ENCODE measurements around the gene DRC3.
"Not testable (repeated sequence)": the region's sequence is repeated elsewhere in the genome, so short reads cannot be mapped to it uniquely, and the experiment has no call there.

The DRC3 gene

GRCh38 chr17:17935321-17936271 is 37.1 kb upstream of the DRC3 start:
- TF ChIP-seq, protein P1, sequence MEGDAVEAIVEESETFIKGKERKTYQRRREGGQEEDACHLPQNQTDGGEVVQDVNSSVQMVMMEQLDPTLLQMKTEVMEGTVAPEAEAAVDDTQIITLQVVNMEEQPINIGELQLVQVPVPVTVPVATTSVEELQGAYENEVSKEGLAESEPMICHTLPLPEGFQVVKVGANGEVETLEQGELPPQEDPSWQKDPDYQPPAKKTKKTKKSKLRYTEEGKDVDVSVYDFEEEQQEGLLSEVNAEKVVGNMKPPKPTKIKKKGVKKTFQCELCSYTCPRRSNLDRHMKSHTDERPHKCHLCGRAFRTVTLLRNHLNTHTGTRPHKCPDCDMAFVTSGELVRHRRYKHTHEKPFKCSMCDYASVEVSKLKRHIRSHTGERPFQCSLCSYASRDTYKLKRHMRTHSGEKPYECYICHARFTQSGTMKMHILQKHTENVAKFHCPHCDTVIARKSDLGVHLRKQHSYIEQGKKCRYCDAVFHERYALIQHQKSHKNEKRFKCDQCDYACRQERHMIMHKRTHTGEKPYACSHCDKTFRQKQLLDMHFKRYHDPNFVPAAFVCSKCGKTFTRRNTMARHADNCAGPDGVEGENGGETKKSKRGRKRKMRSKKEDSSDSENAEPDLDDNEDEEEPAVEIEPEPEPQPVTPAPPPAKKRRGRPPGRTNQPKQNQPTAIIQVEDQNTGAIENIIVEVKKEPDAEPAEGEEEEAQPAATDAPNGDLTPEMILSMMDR (IDR thresholded peaks at IDR 0.05; ENCODE audit: borderline replicate concordance, insufficient read depth, low read depth, low read length) = no peak
- no peak overlapping the region for H3K4me3 ChIP-seq (ENCODE audit: low read depth, low read length)

DNA sequence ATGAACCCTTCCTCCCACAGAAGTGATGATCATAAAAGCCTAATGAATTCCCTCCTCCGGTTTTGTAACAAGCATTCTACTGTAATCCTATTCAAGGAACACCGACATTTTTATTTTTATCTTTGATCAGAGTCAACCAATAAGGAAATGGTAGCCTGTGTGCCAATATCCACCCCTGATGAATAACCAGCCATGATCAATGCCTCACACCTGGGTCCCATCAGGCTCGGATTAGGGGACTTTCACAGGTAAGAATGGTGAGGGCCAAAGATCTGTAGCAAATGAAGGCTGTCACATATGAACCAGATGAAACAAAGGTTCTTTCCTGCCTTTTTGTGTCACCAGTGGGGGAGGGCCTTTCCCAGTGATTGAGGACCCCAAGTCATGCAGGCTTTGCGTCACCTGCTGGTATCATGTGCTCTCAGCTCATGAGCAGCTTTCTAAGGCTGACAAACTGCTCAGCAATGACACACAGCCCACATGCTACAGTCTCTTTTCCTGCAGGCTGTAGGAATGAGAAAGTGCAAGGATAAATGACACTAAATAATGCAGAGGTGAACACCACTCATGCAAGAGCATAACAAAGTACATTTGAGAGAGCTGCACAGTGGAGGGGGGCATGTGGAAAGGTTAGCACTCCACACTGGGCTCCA is 35.3 kb upstream of the DRC3 start:
- TF ChIP-seq, protein P1 (IDR thresholded peaks at IDR 0.05; ENCODE audit: borderline replicate concordance, insufficient read depth, low read depth, low read length) = no peak
- H3K4me3 ChIP-seq (ENCODE audit: low read depth, low read length) = no peak overlapping the region

DNA sequence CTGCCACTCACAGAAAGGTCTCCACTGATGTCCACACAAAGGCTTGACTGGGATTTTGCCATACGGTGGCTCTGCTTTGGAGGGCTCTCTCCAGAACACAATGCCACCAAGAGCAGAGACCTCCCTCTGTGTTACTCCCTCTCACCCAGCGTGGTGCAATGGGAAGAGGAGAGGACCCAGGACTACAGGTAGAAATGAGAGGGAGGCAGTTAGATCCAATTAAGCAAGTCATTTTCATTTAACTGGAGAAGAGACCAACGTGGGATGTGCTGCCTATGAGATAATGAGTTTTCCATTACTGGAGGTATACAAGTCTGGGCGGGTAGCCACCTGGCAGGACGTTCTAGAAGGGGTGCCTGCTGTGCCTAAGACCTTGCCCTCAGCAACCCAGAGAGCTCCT is 34.7 kb upstream of the DRC3 start:
- TF ChIP-seq, protein P1 (IDR thresholded peaks at IDR 0.05; ENCODE audit: borderline replicate concordance, insufficient read depth, low read depth, low read length) = no peak
- H3K4me3 ChIP-seq (ENCODE audit: low read depth, low read length) = no peak overlapping the region

- TF ChIP-seq, protein P1 (IDR thresholded peaks at IDR 0.05; ENCODE audit: borderline replicate concordance, insufficient read depth, low read depth, low read length) = no peak
- no peak overlapping the region for H3K4me3 ChIP-seq (ENCODE audit: low read depth, low read length)
These were observed 34.1 kb upstream of the DRC3 start for GRCh38 chr17:17938388-17939107.

GRCh38 chr17:17939941-17940340 is 32.7 kb upstream of the DRC3 start:
- not testable (repeated sequence) for H3K4me3 ChIP-seq (ENCODE audit: low read depth, low read length)

DNA sequence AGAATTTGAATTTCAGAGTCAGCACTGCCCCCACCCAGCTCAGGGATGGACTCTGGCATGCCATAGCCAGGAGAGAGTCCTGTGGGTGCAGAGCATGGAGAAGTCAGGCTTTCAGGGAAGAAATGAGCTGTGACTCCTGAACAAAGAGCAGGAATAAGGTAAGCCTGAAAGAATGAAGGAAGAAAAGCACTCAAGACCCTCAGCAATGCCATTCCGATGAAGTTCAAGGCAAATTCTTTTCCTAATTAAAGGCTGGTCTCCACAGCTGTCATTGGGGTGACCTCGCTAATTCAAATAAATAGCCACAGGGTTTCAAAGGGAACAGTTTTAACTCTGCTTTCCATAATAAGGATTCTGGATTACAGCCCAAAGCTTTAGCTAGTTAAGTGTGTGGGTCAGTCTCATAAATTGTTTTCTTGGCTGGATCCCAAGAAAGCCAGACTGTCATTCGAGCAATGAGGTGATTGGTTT is 32.2 kb upstream of the DRC3 start:
- H3K4me3 ChIP-seq (ENCODE audit: low read depth, low read length) = no peak overlapping the region
- TF ChIP-seq, protein P1 (IDR thresholded peaks at IDR 0.05; ENCODE audit: borderline replicate concordance, insufficient read depth, low read depth, low read length) = no peak

DNA sequence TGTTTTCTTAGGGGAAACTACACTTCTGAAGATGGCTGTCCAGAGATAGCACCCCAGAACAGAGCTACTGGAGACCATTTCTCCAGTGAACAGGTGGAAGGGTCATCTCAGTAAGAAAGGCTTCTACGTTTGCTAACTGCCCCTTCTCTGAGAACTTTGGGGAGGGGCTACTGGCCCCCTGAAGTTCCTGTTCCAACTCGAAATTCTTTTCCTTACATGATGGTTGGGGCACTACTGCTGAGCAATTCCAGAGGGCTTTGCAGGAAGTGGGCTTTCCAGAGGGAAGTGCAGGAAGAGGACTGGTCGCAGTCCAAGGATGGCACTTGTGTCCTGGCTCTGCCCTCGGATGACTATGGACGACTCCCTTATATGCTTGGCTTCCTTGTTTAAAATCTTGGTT is 31.6 kb upstream of the DRC3 start:
- TF ChIP-seq, protein P1 (IDR thresholded peaks at IDR 0.05; ENCODE audit: borderline replicate concordance, insufficient read depth, low read depth, low read length) = no peak
- H3K4me3 ChIP-seq (ENCODE audit: low read depth, low read length) = no peak overlapping the region
